ENCODE measurements around the gene FUT1.
"Not testable (repeated sequence)": the region's sequence is repeated elsewhere in the genome, so short reads cannot be mapped to it uniquely, and the experiment has no call there.

Gene FUT1

GRCh38 chr19:48740164-48740972 is 12.1 kb downstream of the FUT1 start, which contains the start of gene RASIP1:
Gene RASIP1, minus strand, starts transcription at chr19:48740610. Its CDS starts 328 bp downstream, at chr19:48740282.
- DNase-seq, result no peak

GRCh38 chr19:48739404-48740163 is 12.9 kb downstream of the FUT1 start:
- no peak for DNase-seq

GRCh38 chr19:48738557-48739403 is 13.7 kb downstream of the FUT1 start:
- peak; percentile 97 for DNase-seq

DNA sequence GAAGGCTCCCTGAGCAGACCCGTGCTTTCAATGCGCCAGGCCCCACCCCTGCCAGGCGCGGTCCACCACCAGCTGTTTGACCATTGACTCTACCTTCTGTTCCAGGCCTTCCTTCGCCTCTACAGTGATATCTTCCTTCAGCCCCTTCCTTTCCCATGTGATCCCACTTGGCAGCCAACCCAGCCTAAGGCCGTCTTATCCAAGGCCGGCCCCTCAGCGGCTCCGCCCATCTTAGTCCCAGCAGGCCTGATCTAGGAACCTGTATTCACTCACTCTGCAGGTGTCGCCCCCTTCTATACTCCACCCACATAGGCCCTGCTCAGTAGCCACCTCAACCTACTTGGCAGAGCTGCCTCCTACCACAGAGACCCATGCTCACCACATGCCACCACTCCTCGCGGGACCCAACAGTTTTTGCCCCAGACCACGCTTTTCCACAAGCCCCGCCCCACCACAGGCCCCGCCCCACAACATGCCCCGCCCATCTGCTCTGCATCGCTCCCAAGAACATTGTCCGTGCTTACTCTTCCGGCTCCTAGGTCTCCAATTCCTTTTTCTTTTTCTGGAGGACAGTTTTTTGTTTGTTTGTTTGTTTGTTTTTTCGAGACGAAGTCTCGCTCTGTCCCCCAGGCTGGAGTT is 15.0 kb downstream of the FUT1 start:
- no peak for DNase-seq

DNA sequence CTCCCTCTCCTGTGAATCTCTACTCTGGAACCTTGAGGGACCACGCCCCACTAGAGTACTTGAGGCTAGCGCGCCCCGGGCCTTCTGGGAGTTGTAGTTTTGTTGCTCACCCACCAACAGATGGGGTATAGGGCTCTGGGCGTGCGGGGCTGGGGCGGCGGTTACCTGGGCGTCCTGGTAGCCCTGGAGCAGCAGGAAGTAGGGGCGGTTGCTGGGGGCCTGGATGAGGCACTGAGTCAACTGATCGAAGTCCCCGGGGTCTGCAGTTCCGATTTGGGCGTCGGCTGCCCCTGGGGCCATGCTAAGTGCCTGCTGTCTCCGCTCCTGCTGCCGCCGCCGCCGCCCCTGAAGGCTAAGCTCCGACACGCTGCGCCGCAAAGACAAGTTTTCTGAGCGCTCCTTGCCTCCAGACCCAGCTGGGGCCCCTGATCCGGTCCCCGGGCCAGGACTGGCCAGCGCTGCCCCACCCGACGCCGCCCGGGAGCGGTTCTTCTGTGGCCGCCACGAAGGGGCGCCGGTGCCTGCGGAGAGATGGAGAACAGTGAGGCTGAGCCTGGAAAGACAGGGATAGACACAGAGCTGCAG is 17.3 kb downstream of the FUT1 start:
- no peak for DNase-seq

GRCh38 chr19:48734625-48735024 is 17.8 kb downstream of the FUT1 start:
- DNase-seq, result no peak

DNA sequence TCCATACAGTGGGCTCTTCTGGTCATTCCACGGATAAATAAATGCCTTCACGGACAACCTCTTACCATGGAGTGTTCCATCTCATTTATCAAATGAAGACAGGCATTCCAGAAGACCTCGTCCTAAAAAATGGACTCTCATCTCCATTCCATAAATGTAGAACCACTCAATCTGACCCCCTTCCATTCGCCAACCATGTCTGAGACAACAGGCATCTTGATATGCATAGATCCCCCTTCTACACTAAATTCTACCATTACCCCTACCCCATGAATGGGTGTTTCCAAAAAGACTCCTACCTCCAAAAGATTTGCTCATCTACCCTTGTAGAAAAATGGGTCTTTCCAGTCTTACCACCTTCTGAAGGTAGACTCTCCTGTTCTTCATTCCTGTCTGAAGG is 21.0 kb downstream of the FUT1 start:
- no peak for DNase-seq

- no peak for DNase-seq
These were observed 23.4 kb downstream of the FUT1 start for GRCh38 chr19:48728911-48729664.

DNA sequence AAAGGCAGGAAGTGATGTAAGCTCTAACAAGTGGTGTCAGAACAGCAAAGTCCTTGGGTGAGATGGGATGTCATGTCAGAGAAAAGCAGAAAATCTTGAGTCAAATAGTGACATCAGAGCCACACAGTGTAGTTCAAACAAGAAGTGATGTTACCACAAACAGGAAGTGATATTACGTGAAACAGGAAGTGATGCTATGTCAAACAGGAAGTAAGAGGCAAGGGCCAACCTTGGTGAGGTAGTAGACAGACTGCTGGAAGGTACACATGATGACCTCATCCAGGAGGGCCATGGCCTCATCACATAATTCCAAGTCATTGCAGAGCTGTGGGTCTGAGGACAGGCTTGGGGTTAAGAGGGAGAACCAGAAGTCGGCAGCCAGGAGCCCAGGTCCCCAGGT is 25.9 kb downstream of the FUT1 start:
- DNase-seq, result no peak

DNA sequence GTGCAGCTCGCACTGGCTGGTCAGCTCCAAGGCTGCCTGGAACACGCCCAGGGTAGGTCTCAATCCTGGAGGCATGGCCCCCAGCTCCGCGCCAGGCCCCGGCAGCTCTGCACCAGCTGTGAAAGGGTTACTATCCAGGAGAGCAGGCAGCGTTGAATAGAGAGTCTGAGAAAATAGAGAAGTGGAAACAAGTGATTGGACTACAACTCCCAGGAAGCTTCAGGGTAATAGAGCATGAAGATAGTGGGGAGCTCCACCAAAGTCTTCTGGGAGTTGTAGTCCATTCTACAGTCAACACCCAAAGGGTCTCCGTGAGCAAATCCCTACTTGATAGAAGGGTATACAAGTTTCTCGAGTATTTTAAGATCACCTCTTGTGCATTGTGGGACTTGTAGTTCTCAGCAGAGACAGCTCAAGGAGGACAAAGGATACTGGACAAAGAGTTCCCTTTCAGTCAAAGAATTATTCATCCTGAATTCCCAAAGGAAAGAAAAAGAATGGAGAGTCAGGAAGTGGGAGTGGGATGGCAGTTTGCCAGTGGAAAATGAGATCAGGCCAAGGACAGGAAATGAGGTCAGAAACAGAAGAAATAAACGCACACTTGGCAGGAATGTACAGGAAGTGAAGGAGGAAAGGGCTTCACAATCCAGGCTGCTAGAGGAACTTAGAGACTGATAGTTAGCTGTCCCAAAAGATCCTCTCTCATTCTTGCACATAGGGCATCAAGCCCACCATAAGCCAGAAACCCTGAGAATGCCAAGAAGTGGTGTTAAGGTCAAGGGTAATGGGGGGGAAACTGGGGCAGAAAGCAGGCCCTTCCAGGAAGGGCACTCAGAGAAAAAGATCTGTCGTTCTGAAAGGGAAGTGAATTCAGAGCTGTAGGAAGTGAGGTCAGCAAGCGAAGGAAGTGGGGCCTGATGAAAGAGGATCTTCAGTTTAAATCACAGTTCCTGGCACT is 27.4 kb downstream of the FUT1 start:
- DNase-seq, result no peak

GRCh38 chr19:48722196-48722708 is 30.2 kb downstream of the FUT1 start:
- DNase-seq, result no peak

DNA sequence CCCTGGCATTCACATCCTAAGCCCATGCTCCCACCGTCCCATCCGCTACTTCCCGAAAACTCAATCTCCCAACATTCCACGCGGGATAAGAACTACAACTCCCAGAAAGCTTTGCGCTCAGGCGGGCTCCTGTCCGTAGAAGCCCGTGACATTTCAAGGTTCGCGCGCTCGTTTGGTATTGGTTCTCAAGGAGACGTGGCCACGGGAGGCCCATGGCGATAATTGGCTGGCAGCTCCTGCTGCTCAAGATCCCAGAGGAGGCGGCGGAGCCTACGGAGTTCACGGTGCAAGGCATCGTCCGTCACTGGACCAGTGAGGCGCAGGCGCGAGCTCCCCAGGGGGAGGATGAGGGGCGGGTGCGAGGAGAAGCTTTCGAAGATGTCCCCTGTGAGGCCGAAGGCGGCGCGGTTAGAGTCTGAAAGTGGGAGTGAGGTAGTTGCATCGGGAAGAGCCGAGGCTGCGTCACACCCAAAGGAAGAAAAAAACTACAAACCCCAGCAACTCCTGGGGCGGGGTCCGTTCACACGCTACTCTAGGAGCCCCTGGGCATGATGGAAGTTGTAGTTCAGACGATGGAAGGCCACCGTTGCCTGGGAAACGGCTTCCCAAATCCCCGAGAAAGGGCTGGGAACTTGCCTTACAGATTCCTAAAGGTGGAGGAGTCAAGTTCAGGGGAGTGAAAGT is 31.7 kb downstream of the FUT1 start:
- DNase-seq, result peak; percentile 93

DNA sequence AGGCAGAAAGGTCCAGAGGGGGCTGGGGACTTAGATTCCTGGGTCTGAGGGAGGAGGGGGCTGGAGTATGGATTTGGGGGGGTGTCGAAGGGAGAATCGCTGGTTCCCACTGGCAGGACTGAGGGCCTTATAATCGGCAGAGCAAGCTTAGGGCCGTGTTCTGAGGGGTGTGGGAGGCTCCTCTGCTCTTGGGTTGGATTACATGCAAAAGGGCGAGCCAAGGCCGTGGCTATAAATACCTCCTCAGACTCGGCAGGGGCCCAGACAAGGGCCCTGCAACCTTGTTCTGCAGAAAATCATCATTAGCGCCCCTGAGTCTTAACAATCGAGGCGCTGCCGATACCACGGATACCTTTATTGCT is 32.2 kb downstream of the FUT1 start:
- no peak for DNase-seq

DNA sequence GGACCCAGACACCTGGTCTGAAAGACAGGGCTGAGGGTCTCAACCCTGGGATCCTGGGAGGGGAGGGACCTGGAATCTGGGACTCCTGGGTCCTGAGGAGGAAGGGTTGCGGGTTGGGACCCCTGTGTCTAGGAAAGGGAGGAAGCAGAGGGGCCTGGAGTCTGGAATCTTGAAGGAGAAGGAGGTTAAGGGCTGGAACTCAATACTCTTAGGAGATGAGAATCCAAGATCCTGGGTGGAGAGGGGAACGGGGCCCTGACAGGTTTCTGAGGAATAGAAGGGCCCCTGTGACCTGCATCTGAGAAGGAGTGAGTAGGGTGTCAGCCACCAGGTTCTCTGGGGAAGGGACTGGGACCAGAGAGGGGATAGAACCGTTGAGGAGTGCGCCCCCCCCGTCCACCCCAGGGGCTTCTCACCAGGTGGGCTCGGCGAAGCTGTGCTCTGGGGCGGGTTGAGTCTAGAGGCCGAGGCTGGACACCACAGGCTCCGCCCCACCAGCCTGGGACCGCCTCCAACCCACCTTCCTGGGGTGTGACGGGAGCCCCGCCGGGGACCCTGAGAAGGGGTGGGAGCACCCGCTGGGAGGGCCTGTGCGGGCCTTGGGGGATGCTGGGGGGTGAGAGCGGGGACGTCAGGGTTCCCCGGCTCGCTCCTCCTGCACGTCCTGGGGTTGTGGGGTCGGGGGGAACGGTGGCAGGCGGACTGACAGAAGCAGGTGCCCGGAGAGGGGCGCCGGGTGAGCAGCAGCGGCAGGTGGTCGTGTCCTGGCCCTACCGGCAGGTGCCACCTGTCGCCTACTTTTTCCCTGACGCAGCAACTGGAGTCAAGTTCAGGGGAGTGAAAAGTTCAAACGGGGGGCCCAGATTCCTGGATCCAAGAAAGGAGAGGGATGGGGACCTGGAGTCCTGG is 32.9 kb downstream of the FUT1 start, which contains the start of gene MAMSTR:
TSS of gene MAMSTR (minus strand) at position 463 of the 909 bp plus-strand sequence. CDS start 694 bp downstream, outside the sequence.
- no peak for DNase-seq

DNA sequence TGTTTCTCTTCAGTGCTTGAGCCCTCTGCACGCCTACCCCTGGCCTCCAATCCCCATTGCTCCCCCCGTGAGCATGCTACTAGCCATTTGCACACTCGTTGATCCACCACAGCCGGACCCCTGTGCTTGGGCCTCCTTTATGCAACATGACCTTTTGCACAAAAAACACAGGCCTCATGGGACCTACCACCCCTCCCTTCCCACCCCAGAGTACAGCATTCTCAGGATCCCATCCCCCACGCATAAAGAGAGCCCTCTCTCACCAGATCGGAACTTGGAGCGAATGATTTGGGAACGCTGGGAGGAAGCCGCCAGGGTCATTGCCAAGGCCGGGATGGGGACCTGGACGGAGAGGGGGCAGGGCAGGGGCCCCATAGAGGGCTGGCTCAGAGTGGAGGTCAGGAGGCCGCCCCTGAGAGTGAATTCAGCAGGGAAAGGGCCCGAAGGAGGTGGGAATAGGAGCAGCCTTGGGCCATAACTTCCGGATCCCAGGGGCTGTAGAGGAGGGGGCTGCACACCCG is 33.7 kb downstream of the FUT1 start:
- no peak for DNase-seq

DNA sequence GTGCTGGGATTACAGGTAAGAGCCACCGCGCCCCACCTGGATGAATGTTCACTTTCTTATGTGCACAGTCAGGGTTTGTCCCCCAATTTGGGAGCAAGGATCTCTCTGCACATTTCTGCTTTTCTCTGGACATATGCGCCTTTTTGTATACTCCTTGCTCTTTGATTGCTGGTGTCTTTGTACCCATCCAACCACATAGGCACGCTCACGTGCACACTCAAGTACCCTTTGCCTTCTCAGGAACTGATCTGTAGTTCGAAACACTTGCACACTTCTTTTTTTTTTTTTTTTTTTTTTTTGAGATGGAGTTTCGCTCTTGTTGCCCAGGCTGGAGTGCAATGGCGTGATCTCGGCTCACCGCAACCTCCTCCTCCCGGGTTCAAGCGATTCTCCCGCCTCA is 34.3 kb downstream of the FUT1 start:
- not testable (repeated sequence) for DNase-seq

GRCh38 chr19:48716562-48717291 is 35.7 kb downstream of the FUT1 start:
- DNase-seq, result no peak

All from activated CD8-positive, alpha-beta memory T cell treated with anti-CD3 and anti-CD28 coated beads for 24 hours (primary cell).